ENCODE measurements around the gene MRPL44. TPM values are rescaled to one million over a fixed set of nuclear protein-coding genes. Genes with fewer than 3 reads are reported as not detected.

Gene MRPL44
- total RNA-seq, 1 donor from 2014 or later, result 29.9 TPM

- no peak for ATAC-seq (ENCODE audit: low read depth)
- DNase-seq, result no peak
- no peaks in the 10 kb centered on the region for H3K27me3 Mint-ChIP-seq
- H3K4me1 Mint-ChIP-seq, result peaks cover 60% of the 10 kb centered on the region
- H3K27ac Mint-ChIP-seq, result peak overlapping the region; percentile 88
- peaks cover 5% of the 10 kb centered on the region for H3K9me3 Mint-ChIP-seq
- ChIA-PET POLR2A (interaction anchor here (0.6 to 3.1 kb wide), 8 partner anchors 9 to 652 kb away, joined by 3 to 27 read pairs (median 4); partner anchors contain the start of gene AP1S3), CTCF (interaction anchor here (1.2 kb wide), 1 partner anchor 14 kb away, joined by 4 read pairs; the partner anchor contains the start of gene MRPL44)
- H3K36me3 Mint-ChIP-seq (ENCODE audit: low read depth), result peaks cover 29% of the 10 kb centered on the region
- peak overlapping the region; percentile 95 for H3K4me3 Mint-ChIP-seq
- TF ChIP-seq CTCF (IDR thresholded peaks at IDR 0.05), result no peak
- intact Hi-C loops (cut with micrococcal nuclease), result no loop called here
These were observed 14.1 kb upstream of the MRPL44 start for GRCh38 chr2:223943135-223943534.

DNA sequence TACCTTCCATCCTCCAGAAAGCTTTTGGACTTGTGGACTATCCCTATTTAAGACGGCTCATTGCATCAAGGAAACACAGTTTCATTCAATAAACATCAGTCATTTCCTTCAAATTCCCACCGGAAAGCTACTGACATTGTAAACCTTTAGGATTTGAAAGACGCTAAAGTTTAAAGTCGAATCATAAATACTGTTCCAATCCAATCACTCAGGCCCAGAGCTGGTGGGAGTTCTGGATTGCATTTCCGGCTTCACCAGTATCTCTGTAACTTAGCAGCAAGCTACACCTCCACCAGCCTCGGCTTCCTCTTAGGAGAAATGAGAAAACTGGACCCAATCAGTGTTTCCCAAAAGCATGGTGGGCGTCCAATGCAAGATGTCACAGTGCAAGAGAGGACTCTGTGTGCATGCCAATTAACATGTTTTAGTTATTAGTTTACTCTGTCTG lies 13.7 kb upstream of the MRPL44 start:
- ChIA-PET CTCF (interaction anchor here (1.2 kb wide), 1 partner anchor 14 kb away, joined by 4 read pairs; the partner anchor contains the start of gene MRPL44), POLR2A (interaction anchor here (0.6 to 3.1 kb wide), 9 partner anchors 9 to 652 kb away, joined by 3 to 27 read pairs (median 4); partner anchors contain the start of genes AP1S3 and MRPL44)
- Mint-ChIP-seq H3K27me3 (no peaks in the 10 kb centered on the region), H3K4me1 (peaks cover 58% of the 10 kb centered on the region), H3K27ac (peak overlapping the region; percentile 88), H3K4me3 (peak overlapping the region; percentile 95), H3K36me3 (ENCODE audit: low read depth) (peaks cover 27% of the 10 kb centered on the region), H3K9me3 (peaks cover 5% of the 10 kb centered on the region)
- intact Hi-C loops (cut with micrococcal nuclease), result loop anchor here (2.0 kb wide), 1 partner anchor 59 kb away; no protein-coding TSS in a partner anchor
- no peak for ATAC-seq (ENCODE audit: low read depth)
- DNase-seq, result no peak
- TF ChIP-seq CTCF (IDR thresholded peaks at IDR 0.05), result no peak

- ATAC-seq (ENCODE audit: low read depth), result peak; percentile 19
- peak; percentile 44 for DNase-seq
These were observed 13.0 kb upstream of the MRPL44 start for GRCh38 chr2:223944166-223944702.

DNA sequence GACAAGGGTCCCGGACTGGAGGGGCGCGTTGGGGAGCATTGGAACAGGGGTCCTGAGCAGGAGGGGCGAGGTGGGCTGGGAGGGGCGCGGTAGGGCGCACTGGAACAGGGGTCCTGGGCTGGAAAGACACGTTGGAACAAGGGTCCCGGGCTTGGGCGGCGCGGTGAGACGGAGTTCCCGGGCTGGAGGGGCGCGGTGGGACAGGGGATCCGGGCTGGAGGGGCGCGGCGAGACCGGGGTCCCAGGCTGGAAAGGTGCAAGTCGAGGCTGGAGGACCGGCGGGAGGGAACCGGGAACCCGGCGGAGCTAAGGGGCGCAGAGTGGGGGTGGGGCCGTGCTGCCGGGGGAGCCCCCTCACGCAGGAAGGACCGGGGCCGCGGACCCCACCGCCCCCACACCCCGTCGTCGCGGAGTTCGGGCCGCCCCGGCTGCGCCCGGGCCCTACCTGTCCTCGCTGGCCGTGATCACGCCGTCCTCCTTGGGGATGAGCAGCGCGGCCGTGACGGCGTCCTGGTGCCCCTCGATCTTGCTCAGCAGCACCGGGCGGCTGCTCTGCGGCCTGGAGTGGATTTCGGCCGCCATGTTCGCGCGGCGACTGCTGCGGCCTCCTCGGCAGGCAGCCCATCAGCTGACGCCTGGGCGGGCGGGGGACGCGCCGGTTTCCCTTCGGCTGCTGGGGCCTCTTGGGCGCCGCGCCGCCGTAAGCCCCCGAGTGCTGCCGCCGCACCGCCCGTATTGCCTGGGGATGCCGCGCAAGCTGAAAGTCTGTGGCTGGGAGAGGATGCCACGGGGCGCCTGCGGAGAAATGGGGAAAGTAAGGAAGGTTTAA lies 12.3 kb upstream of the MRPL44 start, which contains the start of gene WDFY1:
Gene WDFY1, minus strand, starts transcription at position 633 of the 829 bp plus-strand sequence. Its CDS starts 51 bp downstream, at position 582.
- no peak for TF ChIP-seq CTCF (IDR thresholded peaks at IDR 0.05)
- ChIA-PET POLR2A (interaction anchor here (0.5 to 3.1 kb wide), 9 partner anchors 9 to 641 kb away, joined by 3 to 27 read pairs (median 8); partner anchors contain the start of genes AP1S3, CUL3 and MRPL44), CTCF (no interaction called here)
- Mint-ChIP-seq H3K36me3 (ENCODE audit: low read depth) (peaks cover 17% of the 10 kb centered on the region), H3K4me1 (peaks cover 58% of the 10 kb centered on the region), H3K27ac (peak within 1 kb of the TSS; percentile 88), H3K27me3 (no peaks in the 10 kb centered on the region), H3K4me3 (peak within 1 kb of the TSS; percentile 95), H3K9me3 (no peaks in the 10 kb centered on the region)
- DNase-seq (peak; percentile 80), ATAC-seq (ENCODE audit: low read depth) (peak; percentile 94)
- intact Hi-C loops (cut with micrococcal nuclease), result loop anchor here (1.0 to 2.0 kb wide), 5 partner anchors 12 to 640 kb away; partner anchors contain the start of genes CUL3 and MRPL44

More at GRCh38 chr2:223944166-223944702, 13.0 kb upstream of the MRPL44 start:
- no peaks in the 10 kb centered on the region for H3K27me3 Mint-ChIP-seq
- CTCF ChIA-PET, result interaction anchor here (1.2 kb wide), 1 partner anchor 13 kb away, joined by 4 read pairs; the partner anchor contains the start of gene MRPL44
- H3K27ac Mint-ChIP-seq, result peak overlapping the region; percentile 88
- H3K9me3 Mint-ChIP-seq, result peaks cover 5% of the 10 kb centered on the region
- POLR2A ChIA-PET, result interaction anchor here (0.9 to 3.1 kb wide), 8 partner anchors 11 to 641 kb away, joined by 3 to 27 read pairs (median 11); partner anchors contain the start of genes AP1S3, CUL3 and MRPL44
- H3K4me1 Mint-ChIP-seq, result peaks cover 58% of the 10 kb centered on the region
- peak overlapping the region; percentile 95 for H3K4me3 Mint-ChIP-seq
- peaks cover 24% of the 10 kb centered on the region for H3K36me3 Mint-ChIP-seq (ENCODE audit: low read depth)
- TF ChIP-seq CTCF (IDR thresholded peaks at IDR 0.05), result no peak
- intact Hi-C loops (cut with micrococcal nuclease), result loop anchor here (2.0 kb wide), 1 partner anchor 59 kb away; no protein-coding TSS in a partner anchor

All from activated B cell treated with CpG ODN at 0.5 μM for 24 hours (primary cell).